Measurements from ENCODE around the gene HNRNPC. TPM values are rescaled to one million over a fixed set of nuclear protein-coding genes. Genes with fewer than 3 reads are reported as not detected.
A peak's percentile ranks its signal among the peaks of the same experiment; 100 is the strongest.

Gene HNRNPC
- total and polyA plus RNA-seq, 2 of the 8 experiments (the other 6 are each of a cell fraction or from before 2014, with no cell fraction given), result 781 to 1,207 TPM

DNA sequence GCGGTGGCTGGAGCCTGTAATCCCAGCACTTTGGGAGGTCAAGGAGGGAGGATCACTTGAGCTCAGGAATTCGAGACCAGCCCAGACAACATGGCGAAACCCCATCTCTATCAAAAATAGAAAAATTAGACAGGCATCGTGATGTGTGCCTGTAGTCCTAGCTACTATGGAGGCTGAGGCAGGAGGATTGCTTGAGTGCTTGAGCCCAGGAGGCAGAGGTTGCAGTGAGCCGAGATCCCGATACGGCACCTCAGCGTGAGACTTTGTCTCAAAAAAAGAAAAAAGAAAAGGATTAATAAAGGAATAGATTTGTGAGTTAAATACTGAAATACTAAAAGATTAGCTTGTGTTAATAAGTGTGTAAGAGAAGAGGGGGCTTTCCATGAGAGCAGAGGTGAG is 40.0 kb upstream of the HNRNPC start:
- Histone ChIP-seq H3K4ac (replicated peaks; ENCODE audit: insufficient read length, low read depth, low read length) (peak overlapping the region; percentile 87), H4K91ac (replicated peaks; ENCODE audit: insufficient read length, low read length) (peak overlapping the region; percentile 98), H4K8ac (ENCODE audit: extremely low read depth, insufficient read depth, low read length) (peak overlapping the region; percentile 93; the same call in 1 of the 2 replicates), H2AK5ac (ENCODE audit: low read depth, low read length) (peak overlapping the region; percentile 100), H3K14ac (ENCODE audit: insufficient read length) (no peak overlapping the region), H3K36me3 (ENCODE audit: control insufficient read depth in 2 of 4, insufficient read depth in 4 of 4, low read length in 3 of 4) (no peaks in the 10 kb centered on the region), H4K20me1 (replicated peaks in 1 of 2; ENCODE audit: control insufficient read depth in 1 of 2, insufficient read depth in 2 of 2, low read length in 2 of 2) (no peaks in the 10 kb centered on the region), H2BK120ac (replicated peaks; ENCODE audit: low read depth, low read length) (peak overlapping the region; percentile 97), H3K18ac (ENCODE audit: extremely low read depth, low read length) (peak overlapping the region; percentile 97), H3K79me1 (ENCODE audit: low read depth, low read length) (no peaks in the 10 kb centered on the region), H3K27ac (ENCODE audit: low read depth, low read length) (peak overlapping the region; percentile 77), H2BK5ac (ENCODE audit: low read depth, low read length) (peak overlapping the region; percentile 98), H3K4me3 (ENCODE audit: extremely low read depth in 1 of 4, insufficient read depth in 2 of 4, low read depth in 3 of 4, low read length in 4 of 4) (peak overlapping the region in 2 of 4 experiments; percentile 1 to 49; a peak in 2 of 8 replicates), H3K23ac (ENCODE audit: insufficient read length) (no peak overlapping the region), H3K79me2 (ENCODE audit: control insufficient read depth in 1 of 2, insufficient read depth in 2 of 2, low read length in 2 of 2) (no peaks in the 10 kb centered on the region), H4K5ac (ENCODE audit: insufficient read length, low read depth, low read length) (peak overlapping the region; percentile 72), H2BK20ac (ENCODE audit: low read length) (peak overlapping the region; percentile 51; the same call in 1 of the 2 replicates), H3K9ac (replicated peaks in 1 of 4; ENCODE audit: extremely low read depth in 1 of 4, low read depth in 3 of 4, low read length in 3 of 4) (peak overlapping the region in 3 of 4 experiments; percentile 35 to 73 (median 68); a peak in 6 of 7 replicates), H2BK15ac (ENCODE audit: low read length) (peak overlapping the region; percentile 48; the same call in 1 of the 2 replicates), H3K4me2 (ENCODE audit: insufficient read depth in 1 of 2, low read depth in 2 of 2, low read length in 2 of 2) (peak overlapping the region; percentile 57 to 70), H3K56ac (replicated peaks; ENCODE audit: insufficient read length, low read depth, low read length) (no peak overlapping the region), H3K27me3 (replicated peaks in 1 of 4; ENCODE audit: control insufficient read depth in 3 of 4, extremely low read depth in 1 of 4, insufficient read depth in 3 of 4, low read length in 3 of 4) (no peaks in the 10 kb centered on the region), H3K9me3 (ENCODE audit: insufficient read depth in 2 of 2, low read depth in 1 of 2, low read length in 1 of 2) (no peaks in the 10 kb centered on the region), H2BK12ac (ENCODE audit: low read depth, low read length) (peak overlapping the region; percentile 100), H3K4me1 (replicated peaks in 1 of 4; ENCODE audit: control insufficient read depth in 3 of 4, insufficient read depth in 4 of 4, low read length in 3 of 4) (peaks cover 2 to 9% (median 4%) of the 10 kb centered on the region in 4 experiments; a peak in 4 of 7 replicates), H2AFZ (ENCODE audit: low read length) (no peak overlapping the region), H3K23me2 (ENCODE audit: low read depth, low read length) (peaks cover 2% of the 10 kb centered on the region)
- 65% methylated on average over 8 of the region's 8 CpGs; no CpG with 5 or more reads in 1 of the 2 experiments for WGBS, 2 experiments (ENCODE audit: extremely low coverage in 1 of 2, insufficient coverage in 1 of 2, insufficient read length in 1 of 2, insufficient replicate concordance in 2 of 2, low coverage in 1 of 2, low lambda C conversion rate in 2 of 2, missing lambda C conversion rate in 1 of 2)
- DNase-seq (ENCODE audit: low read depth in 1 of 2, low spot score in 2 of 2), result peak in 1 of 2 experiments; percentile 49
- POLR2A ChIA-PET (ENCODE audit: partially characterized antibody), result interaction anchor here (0.7 to 5.6 kb wide), 28 partner anchors 8 to 225 kb away, joined by 3 to 44 read pairs (median 4); partner anchors contain the start of genes HNRNPC and SALL2
- no peak for TF ChIP-seq POU5F1 (IDR thresholded peaks at IDR 0.05; ENCODE audit: low read depth, low read length)
- TF ChIP-seq SP2 (IDR thresholded peaks at IDR 0.05; ENCODE audit: low read length), result no peak
- no peak for TF ChIP-seq MAFK (IDR thresholded peaks at IDR 0.05; ENCODE audit: low read depth, low read length)
- CTCF ChIA-PET (ENCODE audit: partially characterized antibody), result interaction anchor here (3.2 kb wide), 1 partner anchor 11 kb away, joined by 10 read pairs; no protein-coding TSS in a partner anchor
- FAIRE-seq, result no peak

Measured in H1 (cell line).